Karpas-422 (cell line): Measurements from ENCODE around the gene C1orf159. TPM values are rescaled to one million over a fixed set of nuclear protein-coding genes. Genes with fewer than 3 reads are reported as not detected.
A peak's percentile ranks its signal among the peaks of the same experiment; 100 is the strongest.

ENCODE experiments used
- DNase-seq: peaks from one replicate; pipeline ENCODE4 v3.0.0-alpha.2; 2015
- H2AFZ ChIP-seq: fragments of 200-600 bp; sonication (generic); 2 replicates; pipeline ENCODE4 v1.6.1; 2014; ENCODE audit warnings: antibody characterized with exemption, low read length, mixed read lengths
- H3K27ac ChIP-seq: fragments of 200-600 bp; sonication (generic); 2 replicates; pipeline ENCODE4 v1.5.1; 2014; ENCODE audit warnings: mild to moderate bottlenecking, low read length, moderate library complexity
- H3K27me3 ChIP-seq: fragments of 200-600 bp; sonication (generic); 2 replicates; pipeline ENCODE4 v1.6.1; 2014; ENCODE audit warnings: low read length, mixed read lengths
- H3K36me3 ChIP-seq: fragments of 200-600 bp; sonication (generic); 2 replicates; pipeline ENCODE4 v1.6.1; 2014; ENCODE audit warnings: low read length, mixed read lengths; ENCODE audit not compliant: insufficient read depth
- H3K4me1 ChIP-seq: fragments of 200-600 bp; sonication (generic); 2 replicates; pipeline ENCODE4 v1.6.1; 2014; ENCODE audit warnings: mild to moderate bottlenecking, low read length, mixed read lengths
- H3K4me2 ChIP-seq: fragments of 200-600 bp; sonication (generic); 2 replicates; pipeline ENCODE4 v1.6.1; 2014; ENCODE audit warnings: low read length, low read depth, mild to moderate bottlenecking; ENCODE audit not compliant: poor library complexity, severe bottlenecking
- H3K4me3 ChIP-seq: fragments of 200-600 bp; sonication (generic); 2 replicates; pipeline ENCODE4 v1.5.1; 2014; ENCODE audit warnings: mild to moderate bottlenecking, antibody characterized with exemption, low read length, mixed read lengths
- H3K79me2 ChIP-seq: fragments of 200-600 bp; sonication (generic); 2 replicates; pipeline ENCODE4 v1.6.1; 2014; ENCODE audit warnings: mild to moderate bottlenecking, low read length, mixed read lengths
- H3K9ac ChIP-seq: fragments of 200-600 bp; sonication (generic); 2 replicates; pipeline ENCODE4 v1.6.0; 2014; ENCODE audit warnings: low read length
- H3K9me2 ChIP-seq: fragments of 200-600 bp; sonication (generic), shearing (Covaris generic); replicated peaks from 2 replicates; pipeline ENCODE4 v1.6.0; 2014; ENCODE audit warnings: mild to moderate bottlenecking, low read length, moderate library complexity; ENCODE audit not compliant: insufficient read depth
- H3K9me3 ChIP-seq: fragments of 300-700, 200-600 bp; sonication (generic); 2 replicates; pipeline ENCODE4 v1.6.1; 2014; ENCODE audit warnings: low read length, mixed read lengths
- H4K20me1 ChIP-seq: fragments of 200-600 bp; sonication (generic); 2 replicates; pipeline ENCODE4 v1.6.1; 2014; ENCODE audit warnings: mild to moderate bottlenecking, antibody characterized with exemption, low read length, low read depth; ENCODE audit not compliant: insufficient read depth
- total RNA-seq: library from RNA; depleted of rRNA; stranded (reverse); fragments of >200 nt; shearing (Covaris generic); gene quantifications from 2 replicates; pipeline ENCODE4 v1.2.3, GENCODE V29; 2014; ENCODE audit warnings: low replicate concordance

Gene C1orf159
- total RNA-seq, 1 experiment from 2014 or later = 10.2 TPM

DNA sequence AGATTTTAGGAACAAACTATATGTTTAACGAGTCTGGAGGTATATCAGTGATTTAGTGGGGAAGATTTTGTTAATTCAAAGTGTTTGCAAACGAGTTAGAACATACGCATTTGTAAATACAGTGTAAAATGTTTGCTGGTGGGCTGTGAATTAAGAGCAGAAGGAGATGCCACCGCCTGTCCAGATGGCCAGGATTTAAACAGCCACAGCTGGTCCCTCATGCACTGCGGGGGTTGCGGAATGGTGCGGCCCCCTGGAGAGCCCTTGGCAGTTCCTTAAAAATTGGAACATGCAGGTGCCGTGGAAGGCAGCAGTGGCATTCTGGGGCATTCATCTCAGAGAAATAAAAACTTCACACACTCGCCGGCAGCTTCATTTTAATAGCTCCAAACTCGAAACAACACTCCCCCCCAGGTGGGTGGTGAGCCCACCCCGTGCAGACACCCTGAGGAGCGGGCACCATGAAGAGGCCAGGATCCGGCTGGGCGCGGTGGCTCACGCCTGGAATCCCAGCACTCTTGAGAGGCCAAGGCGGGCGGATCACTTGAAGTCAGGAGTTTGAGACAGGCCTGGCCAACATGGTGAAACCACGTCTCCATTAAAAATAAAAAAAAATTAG is 3.5 kb upstream of the C1orf159 start:
- H3K9me2 ChIP-seq = no peaks in the 10 kb centered on the region
- H3K4me2 ChIP-seq = no peak overlapping the region
- H3K79me2 ChIP-seq = peaks cover 9% of the 10 kb centered on the region
- no peak overlapping the region for H3K4me3 ChIP-seq
- no peaks in the 10 kb centered on the region for H3K36me3 ChIP-seq
- H3K27ac ChIP-seq = no peak overlapping the region
- DNase-seq = no peak
- no peaks in the 10 kb centered on the region for H3K9me3 ChIP-seq
- 0 out of 2 replicates have a peak, but pooled peaks cover 5% of the 10 kb centered on the region for H4K20me1 ChIP-seq
- no peak overlapping the region for H3K9ac ChIP-seq
- no peak overlapping the region for H2AFZ ChIP-seq
- peaks cover 19% of the 10 kb centered on the region for H3K4me1 ChIP-seq
- H3K27me3 ChIP-seq = no peaks in the 10 kb centered on the region

DNA sequence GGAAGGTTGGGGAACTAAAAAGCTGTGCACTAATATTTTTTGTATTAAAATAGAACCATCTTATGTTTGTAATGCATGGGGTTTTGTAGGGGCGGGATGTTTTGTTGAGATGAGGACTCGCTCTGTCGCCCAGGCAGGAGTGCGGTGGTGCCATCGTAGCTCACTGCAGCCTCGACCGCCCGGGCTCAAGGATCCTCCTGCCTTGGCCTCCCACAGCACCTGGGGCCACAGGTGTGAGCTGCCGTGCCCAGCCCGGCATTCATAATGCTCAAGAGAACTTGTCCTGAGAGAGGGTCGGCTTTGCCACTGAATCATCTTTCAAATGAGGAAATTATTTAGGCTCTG is 3.0 kb upstream of the C1orf159 start:
- Histone ChIP-seq H3K36me3 (no peaks in the 10 kb centered on the region), H2AFZ (no peak overlapping the region), H4K20me1 (0 out of 2 replicates have a peak, but pooled peaks cover 5% of the 10 kb centered on the region), H3K9me2 (no peaks in the 10 kb centered on the region), H3K9ac (no peak overlapping the region), H3K27ac (no peak overlapping the region), H3K4me1 (peaks cover 19% of the 10 kb centered on the region), H3K4me2 (no peak overlapping the region), H3K79me2 (peaks cover 13% of the 10 kb centered on the region), H3K27me3 (no peaks in the 10 kb centered on the region), H3K9me3 (no peaks in the 10 kb centered on the region), H3K4me3 (no peak overlapping the region)
- no peak for DNase-seq

DNA sequence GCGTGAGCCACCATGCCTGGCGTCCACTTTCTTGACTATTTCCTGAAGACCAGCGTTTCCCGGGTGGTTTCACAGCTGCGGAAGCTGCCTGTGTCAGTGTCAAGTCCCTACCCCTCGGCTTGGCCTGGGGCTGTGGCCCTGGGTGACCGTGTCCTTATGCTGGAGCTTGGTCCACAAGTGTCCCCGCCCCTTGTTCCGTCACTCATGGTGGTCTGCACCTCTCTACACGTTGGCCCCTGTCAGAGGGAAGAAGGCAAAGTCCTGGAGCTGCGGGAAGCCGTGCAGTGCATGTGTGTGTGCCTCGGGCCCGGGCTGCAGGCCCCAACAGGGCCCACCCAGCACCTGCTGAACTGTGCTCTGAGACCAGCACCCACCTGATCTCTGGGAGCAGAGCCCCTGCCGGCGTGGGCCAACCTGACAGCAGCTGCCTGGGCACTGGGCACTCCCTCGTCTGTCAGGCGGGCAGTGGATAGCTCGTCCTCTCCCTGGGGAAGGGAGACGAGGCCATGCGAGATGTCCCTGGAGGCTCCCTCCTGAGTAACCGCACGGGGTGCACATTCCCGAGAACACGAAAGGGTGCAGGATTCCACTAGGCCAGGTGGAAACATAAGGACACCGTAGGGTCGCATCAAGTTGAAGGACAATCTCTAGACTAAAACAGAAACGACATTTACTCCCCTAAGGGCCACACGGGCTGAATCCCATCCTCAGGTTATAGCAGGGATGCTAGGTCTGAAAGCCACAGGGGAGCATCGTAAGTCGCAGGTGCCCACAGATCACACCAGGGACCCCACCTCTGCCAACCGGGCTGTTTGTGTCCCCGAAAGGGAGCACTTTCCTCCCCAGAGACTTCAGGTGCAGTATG is 2.4 kb upstream of the C1orf159 start:
- no peak overlapping the region for H3K27ac ChIP-seq
- H3K27me3 ChIP-seq = no peaks in the 10 kb centered on the region
- H3K4me1 ChIP-seq = peaks cover 19% of the 10 kb centered on the region
- no peak overlapping the region for H3K4me3 ChIP-seq
- no peak overlapping the region for H3K4me2 ChIP-seq
- H4K20me1 ChIP-seq = 0 out of 2 replicates have a peak, but pooled peaks cover 5% of the 10 kb centered on the region
- no peak overlapping the region for H3K9ac ChIP-seq
- H3K9me2 ChIP-seq = no peaks in the 10 kb centered on the region
- no peaks in the 10 kb centered on the region for H3K36me3 ChIP-seq
- no peaks in the 10 kb centered on the region for H3K9me3 ChIP-seq
- no peak for DNase-seq
- peaks cover 13% of the 10 kb centered on the region for H3K79me2 ChIP-seq
- H2AFZ ChIP-seq = no peak overlapping the region

DNA sequence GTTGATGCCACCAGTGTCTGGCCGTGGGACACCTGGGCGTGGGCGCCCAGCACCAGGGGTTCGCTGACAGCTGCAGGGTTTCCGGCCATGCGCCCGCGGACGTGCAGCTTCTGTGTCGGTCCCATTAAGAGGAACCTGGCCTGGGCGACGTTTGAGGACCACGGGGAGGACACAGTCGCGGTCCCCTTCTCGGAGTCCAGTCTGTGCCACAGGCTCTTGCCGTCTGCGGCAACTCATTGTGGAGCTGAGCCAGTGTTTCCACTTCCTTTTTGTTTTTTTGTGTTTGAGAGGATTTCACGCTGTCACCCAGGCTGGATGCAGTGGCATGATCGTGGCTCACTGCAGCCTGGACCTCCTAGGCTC is 1.6 kb upstream of the C1orf159 start:
- H3K36me3 ChIP-seq = no peaks in the 10 kb centered on the region
- no peak overlapping the region for H3K27ac ChIP-seq
- no peaks in the 10 kb centered on the region for H3K9me3 ChIP-seq
- no peak overlapping the region for H3K4me3 ChIP-seq
- peaks cover 18% of the 10 kb centered on the region for H3K4me1 ChIP-seq
- no peak overlapping the region for H3K9ac ChIP-seq
- H3K9me2 ChIP-seq = no peaks in the 10 kb centered on the region
- no peak overlapping the region for H2AFZ ChIP-seq
- DNase-seq = no peak
- peaks cover 15% of the 10 kb centered on the region for H3K79me2 ChIP-seq
- H3K27me3 ChIP-seq = no peaks in the 10 kb centered on the region
- 0 out of 2 replicates have a peak, but pooled peaks cover 5% of the 10 kb centered on the region for H4K20me1 ChIP-seq
- no peak overlapping the region for H3K4me2 ChIP-seq

DNA sequence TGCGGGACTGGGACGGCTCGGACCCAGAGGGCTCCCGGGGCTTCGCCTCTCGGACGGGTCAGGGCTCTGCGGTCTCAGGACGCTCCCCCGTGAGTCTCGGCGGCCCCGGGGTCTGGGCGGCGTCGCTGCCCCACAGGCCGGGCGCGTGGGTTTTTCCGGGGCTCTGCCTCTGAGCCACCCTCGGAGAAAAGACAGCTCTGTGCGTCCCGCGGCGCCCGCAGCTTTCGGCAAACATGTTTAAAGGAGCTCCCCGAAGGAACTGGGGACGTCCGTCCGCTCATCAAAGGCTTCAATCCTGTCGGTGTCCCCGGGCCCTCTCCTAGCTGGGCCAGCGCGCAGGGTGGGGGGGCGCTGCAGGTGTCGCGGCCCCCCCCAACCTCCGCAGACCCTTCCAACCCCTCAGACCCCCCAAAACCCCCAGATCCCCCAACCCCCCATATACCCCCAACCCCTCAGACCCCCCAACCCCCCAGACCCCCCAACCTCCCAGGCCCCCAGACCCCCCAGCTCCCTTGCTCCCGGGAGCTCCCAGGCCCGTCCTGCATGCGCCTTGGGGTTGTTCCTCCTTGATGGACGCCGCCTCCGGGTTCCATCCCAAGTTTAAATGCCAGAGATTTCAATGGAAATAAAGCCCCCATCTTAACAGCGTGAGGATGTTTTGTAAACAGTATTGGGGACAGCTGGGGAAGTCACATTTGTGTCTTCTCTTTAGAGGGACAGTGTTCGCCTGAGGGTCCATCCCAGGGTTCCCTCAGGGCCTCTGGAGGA is 996 bp upstream of the C1orf159 start:
- Histone ChIP-seq H3K9ac (peak overlapping the region; percentile 67), H3K9me2 (no peaks in the 10 kb centered on the region), H3K4me1 (peaks cover 14% of the 10 kb centered on the region), H3K9me3 (no peaks in the 10 kb centered on the region), H3K4me3 (peak overlapping the region; percentile 68), H3K4me2 (peak overlapping the region; percentile 85), H3K27ac (no peak overlapping the region), H3K79me2 (peaks cover 19% of the 10 kb centered on the region), H3K36me3 (no peaks in the 10 kb centered on the region), H2AFZ (peak overlapping the region; percentile 78), H4K20me1 (0 out of 2 replicates have a peak, but pooled peaks cover 5% of the 10 kb centered on the region), H3K27me3 (no peaks in the 10 kb centered on the region)
- peak; percentile 51 for DNase-seq

DNA sequence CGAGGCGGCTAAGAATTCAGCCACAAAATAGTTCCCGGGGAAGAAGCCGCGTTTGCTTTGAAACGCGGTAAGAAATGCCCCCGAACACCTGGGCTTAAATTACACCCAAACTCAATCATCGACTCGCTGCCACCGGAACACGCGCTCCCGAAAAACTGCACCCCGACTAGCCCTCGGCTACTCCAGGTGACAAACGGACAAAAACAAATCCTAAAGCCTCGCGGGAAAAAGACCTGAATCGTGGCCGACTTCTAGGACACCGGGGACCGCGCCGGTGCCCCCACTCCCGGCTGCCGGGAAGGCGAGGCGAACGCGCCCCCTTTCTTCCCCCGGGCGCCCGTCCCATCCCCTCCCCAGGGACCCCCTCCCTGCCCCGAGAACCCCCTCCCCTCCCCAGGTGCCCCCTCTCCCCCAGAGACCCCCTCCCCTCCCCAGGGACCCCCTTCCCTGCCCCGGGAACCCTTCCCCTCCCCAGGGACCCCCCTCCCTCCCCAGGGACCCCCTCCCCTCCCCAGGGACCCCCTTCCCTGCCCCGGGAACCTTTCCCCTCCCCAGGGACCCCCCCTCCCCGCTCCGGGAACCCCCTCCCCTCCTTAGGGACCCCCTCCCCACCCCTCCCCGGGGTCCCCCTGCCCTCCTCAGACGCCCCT is 628 bp downstream of the C1orf159 start:
- H3K9me3 ChIP-seq = no peaks in the 10 kb centered on the region
- no peaks in the 10 kb centered on the region for H3K36me3 ChIP-seq
- peaks cover 27% of the 10 kb centered on the region for H3K79me2 ChIP-seq
- 0 out of 2 replicates have a peak, but pooled peaks cover 5% of the 10 kb centered on the region for H4K20me1 ChIP-seq
- peak overlapping the region; percentile 84 for H3K4me3 ChIP-seq
- no peaks in the 10 kb centered on the region for H3K27me3 ChIP-seq
- peak overlapping the region; percentile 77 for H3K9ac ChIP-seq
- no peak overlapping the region for H2AFZ ChIP-seq
- H3K4me2 ChIP-seq = peak overlapping the region; percentile 70
- no peak for DNase-seq
- H3K4me1 ChIP-seq = peaks cover 14% of the 10 kb centered on the region
- H3K27ac ChIP-seq = no peak overlapping the region
- no peaks in the 10 kb centered on the region for H3K9me2 ChIP-seq

DNA sequence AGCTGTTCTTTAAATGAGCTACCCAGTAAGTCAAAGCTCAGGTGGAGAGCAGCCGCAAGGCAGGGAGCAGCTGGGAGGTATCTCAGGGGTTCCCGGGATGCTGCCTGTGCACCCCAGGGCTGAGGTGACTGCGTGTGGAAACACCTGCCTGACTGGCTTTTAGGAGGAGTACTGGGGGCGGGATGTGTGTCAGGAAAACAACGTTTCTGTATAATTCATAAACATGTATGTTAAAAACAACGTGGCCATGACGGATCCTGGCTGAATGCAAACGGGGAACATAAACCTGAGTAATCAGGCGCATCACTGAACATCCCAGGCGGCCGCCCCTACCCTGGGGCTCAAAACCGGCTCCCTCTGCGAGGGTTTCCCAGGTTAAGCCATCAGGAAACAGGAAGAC is 1.5 kb downstream of the C1orf159 start:
- Histone ChIP-seq H3K79me2 (peaks cover 32% of the 10 kb centered on the region), H2AFZ (no peak overlapping the region), H3K27me3 (no peaks in the 10 kb centered on the region), H3K4me1 (peaks cover 14% of the 10 kb centered on the region), H3K9ac (no peak overlapping the region), H3K9me3 (no peaks in the 10 kb centered on the region), H3K4me2 (peak overlapping the region; percentile 70), H4K20me1 (0 out of 2 replicates have a peak, but pooled peaks cover 5% of the 10 kb centered on the region), H3K4me3 (peak overlapping the region; percentile 61; the same call in 1 of the 2 replicates), H3K27ac (no peak overlapping the region), H3K9me2 (no peaks in the 10 kb centered on the region), H3K36me3 (no peaks in the 10 kb centered on the region)
- DNase-seq = no peak
